Measurements from ENCODE around the gene WNT3. TPM values are rescaled to one million over a fixed set of nuclear protein-coding genes. Genes with fewer than 3 reads are reported as not detected.
"Not testable (repeated sequence)": the region's sequence is repeated elsewhere in the genome, so short reads cannot be mapped to it uniquely, and the experiment has no call there.

WNT3 gene
- total RNA-seq, 3 donors from 2014 or later (not counting 1 experiment from before 2014, with no cell fraction given): 0.07 to 1.4 (median 0.30) TPM

- Histone ChIP-seq H3K4me3 (ENCODE audit: low read length) (no peak overlapping the region), H3K4me1 (ENCODE audit: control insufficient read depth, insufficient read depth, low read length) (no peaks in the 10 kb centered on the region), H3K27ac (ENCODE audit: low read length) (no peak overlapping the region), H3K9me3 (ENCODE audit: control insufficient read depth, insufficient read depth, low read length) (peaks cover 3% of the 10 kb centered on the region), H3K27me3 (ENCODE audit: control insufficient read depth, insufficient read depth, low read length) (no peaks in the 10 kb centered on the region), H3K36me3 (ENCODE audit: control insufficient read depth, insufficient read depth, low read length) (no peaks in the 10 kb centered on the region)
- intact Hi-C loops (cut with micrococcal nuclease): no loop called here
- Mint-ChIP-seq H3K36me3 (no peaks in the 10 kb centered on the region), H3K27ac (no peak overlapping the region), H3K4me3 (no peak overlapping the region), H3K4me1 (no peaks in the 10 kb centered on the region), H3K27me3 (ENCODE audit: low read depth in 2 of 2) (peaks cover 20 to 26% of the 10 kb centered on the region in 2 donors), H3K9me3 (no peaks in the 10 kb centered on the region)
- 75% methylated on average over 5 of the region's 5 CpGs for WGBS (ENCODE audit: insufficient coverage)
- TF ChIP-seq CTCF (IDR thresholded peaks at IDR 0.05): no peak
- ATAC-seq (no peak), DNase-seq (no peak)
These were observed 24.2 kb downstream of the WNT3 start for GRCh38 chr17:46794318-46794717.

GRCh38 chr17:46793541-46793940 lies 25.0 kb downstream of the WNT3 start:
- ATAC-seq: no peak
- H3K4me3 Mint-ChIP-seq: no peak overlapping the region
- no peaks in the 10 kb centered on the region for H3K36me3 ChIP-seq (ENCODE audit: control insufficient read depth, insufficient read depth, low read length)
- intact Hi-C loops (cut with micrococcal nuclease): no loop called here
- no peak overlapping the region for H3K27ac ChIP-seq (ENCODE audit: low read length)
- H3K27ac Mint-ChIP-seq: no peak overlapping the region
- WGBS (ENCODE audit: insufficient coverage): 71% methylated on average over 5 of the region's 5 CpGs
- H3K9me3 Mint-ChIP-seq: no peaks in the 10 kb centered on the region
- no peaks in the 10 kb centered on the region for H3K27me3 ChIP-seq (ENCODE audit: control insufficient read depth, insufficient read depth, low read length)
- no peak overlapping the region for H3K4me3 ChIP-seq (ENCODE audit: low read length)
- H3K4me1 ChIP-seq (ENCODE audit: control insufficient read depth, insufficient read depth, low read length): no peaks in the 10 kb centered on the region
- H3K4me1 Mint-ChIP-seq: no peaks in the 10 kb centered on the region
- DNase-seq: no peak
- H3K36me3 Mint-ChIP-seq: no peaks in the 10 kb centered on the region
- no peak for TF ChIP-seq CTCF (IDR thresholded peaks at IDR 0.05)
- H3K9me3 ChIP-seq (ENCODE audit: control insufficient read depth, insufficient read depth, low read length): peaks cover 3% of the 10 kb centered on the region
- H3K27me3 Mint-ChIP-seq (ENCODE audit: low read depth in 2 of 2): peaks cover 27 to 29% of the 10 kb centered on the region in 2 donors

GRCh38 chr17:46793023-46793422 lies 25.5 kb downstream of the WNT3 start:
- intact Hi-C loops (cut with micrococcal nuclease); H3K4me1 ChIP-seq (ENCODE audit: control insufficient read depth, insufficient read depth, low read length); DNase-seq; H3K27ac ChIP-seq (ENCODE audit: low read length); H3K36me3 ChIP-seq (ENCODE audit: control insufficient read depth, insufficient read depth, low read length); H3K27ac Mint-ChIP-seq; H3K4me1 Mint-ChIP-seq; H3K27me3 ChIP-seq (ENCODE audit: control insufficient read depth, insufficient read depth, low read length); H3K9me3 Mint-ChIP-seq; H3K36me3 Mint-ChIP-seq; ATAC-seq; H3K9me3 ChIP-seq (ENCODE audit: control insufficient read depth, insufficient read depth, low read length); H3K4me3 Mint-ChIP-seq; H3K4me3 ChIP-seq (ENCODE audit: low read length): not testable (repeated sequence)
- H3K27me3 Mint-ChIP-seq (ENCODE audit: low read depth in 2 of 2): peaks cover 27 to 29% of the 10 kb centered on the region in 2 donors
- WGBS (ENCODE audit: insufficient coverage): 84% methylated on average over 5 of the region's 6 CpGs

- no peak for TF ChIP-seq CTCF (IDR thresholded peaks at IDR 0.05)
- intact Hi-C loops (cut with micrococcal nuclease): no loop called here
- Histone ChIP-seq H3K4me3 (ENCODE audit: low read length) (no peak overlapping the region), H3K27ac (ENCODE audit: low read length) (no peak overlapping the region), H3K27me3 (ENCODE audit: control insufficient read depth, insufficient read depth, low read length) (no peaks in the 10 kb centered on the region), H3K4me1 (ENCODE audit: control insufficient read depth, insufficient read depth, low read length) (no peaks in the 10 kb centered on the region), H3K36me3 (ENCODE audit: control insufficient read depth, insufficient read depth, low read length) (no peaks in the 10 kb centered on the region), H3K9me3 (ENCODE audit: control insufficient read depth, insufficient read depth, low read length) (peaks cover 3% of the 10 kb centered on the region)
- Mint-ChIP-seq H3K9me3 (no peaks in the 10 kb centered on the region), H3K4me3 (no peak overlapping the region), H3K36me3 (no peaks in the 10 kb centered on the region), H3K4me1 (no peaks in the 10 kb centered on the region), H3K27ac (no peak overlapping the region), H3K27me3 (ENCODE audit: low read depth in 2 of 2) (peaks cover 21 to 27% of the 10 kb centered on the region in 2 donors)
- ATAC-seq (no peak), DNase-seq (no peak)
- WGBS (ENCODE audit: insufficient coverage): 76% methylated on average over 3 of the region's 4 CpGs
These were observed 26.4 kb downstream of the WNT3 start for GRCh38 chr17:46792071-46792470.

Data from natural killer cell (primary cell).